GM12873 (cell line): ENCODE data around the gene FBXL3.

Experiments used
- CTCF ChIP-seq: IDR thresholded peaks from 2 replicates; pipeline ENCODE4 v1.5.1; 2012; ENCODE audit warnings: low read depth, mild to moderate bottlenecking, moderate library complexity, low read length, control low read depth; ENCODE audit not compliant: insufficient read depth; ENCODE audit errors: missing control alignments

FBXL3 gene

GRCh38 chr13:77013853-77014542 is 13.0 kb downstream of the FBXL3 start:
- no peak for TF ChIP-seq CTCF

GRCh38 chr13:77009011-77009410 is 17.9 kb downstream of the FBXL3 start:
- TF ChIP-seq CTCF = no peak

GRCh38 chr13:77002590-77003190 is 24.3 kb downstream of the FBXL3 start:
- TF ChIP-seq CTCF = peak; percentile 53

- no peak for TF ChIP-seq CTCF
These were observed 24.9 kb downstream of the FBXL3 start for GRCh38 chr13:77001963-77002587.

GRCh38 chr13:77001540-77001939 is 25.4 kb downstream of the FBXL3 start:
- no peak for TF ChIP-seq CTCF

- TF ChIP-seq CTCF = no peak
These were observed 26.5 kb downstream of the FBXL3 start for GRCh38 chr13:77000475-77000874.

GRCh38 chr13:76994281-76994680 is 32.7 kb downstream of the FBXL3 start:
- no peak for TF ChIP-seq CTCF
